HG03558 (cell line): ENCODE measurements around the gene RHOT1.
"Not testable (repeated sequence)": the region's sequence is repeated elsewhere in the genome, so short reads cannot be mapped to it uniquely, and the experiment has no call there.

Experiments used
- ATAC-seq: cut with Tn5 transposase; IDR thresholded peaks from one replicate; pipeline ENCODE4 v1.9.1; 2021; ENCODE audit warnings: moderate number of reproducible peaks; ENCODE audit not compliant: unreplicated experiment; ENCODE audit errors: extremely low read depth

RHOT1 gene

GRCh38 chr17:32142038-32142856 is at the start of gene RHOT1:
TSS of gene RHOT1 (plus strand) at chr17:32142502. CDS start at chr17:32142693, 191 bp downstream.
- peak; percentile 39 for ATAC-seq

GRCh38 chr17:32099686-32100085 is 42.6 kb upstream of the RHOT1 start:
- no peak for ATAC-seq

GRCh38 chr17:32100323-32100722 is 42.0 kb upstream of the RHOT1 start:
- ATAC-seq, result not testable (repeated sequence)

- ATAC-seq, result no peak
Measured at GRCh38 chr17:32100971-32101631, 41.2 kb upstream of the RHOT1 start.

- no peak for ATAC-seq
Measured at GRCh38 chr17:32102172-32102571, 40.1 kb upstream of the RHOT1 start.

- ATAC-seq, result no peak
Measured at GRCh38 chr17:32102646-32103186, 39.6 kb upstream of the RHOT1 start.

- ATAC-seq, result no peak
Measured at GRCh38 chr17:32103476-32104113, 38.7 kb upstream of the RHOT1 start.

GRCh38 chr17:32104158-32104557 is 38.1 kb upstream of the RHOT1 start:
- no peak for ATAC-seq

GRCh38 chr17:32106471-32106981 is 35.8 kb upstream of the RHOT1 start:
- ATAC-seq, result not testable (repeated sequence)

GRCh38 chr17:32107194-32107593 is 35.1 kb upstream of the RHOT1 start:
- not testable (repeated sequence) for ATAC-seq

GRCh38 chr17:32110596-32110995 is 31.7 kb upstream of the RHOT1 start:
- no peak for ATAC-seq

GRCh38 chr17:32111141-32111771 is 31.0 kb upstream of the RHOT1 start:
- no peak for ATAC-seq

GRCh38 chr17:32112416-32112815 is 29.9 kb upstream of the RHOT1 start:
- no peak for ATAC-seq

GRCh38 chr17:32114536-32114935 is 27.8 kb upstream of the RHOT1 start:
- ATAC-seq, result no peak

- not testable (repeated sequence) for ATAC-seq
Measured at GRCh38 chr17:32115546-32115945, 26.8 kb upstream of the RHOT1 start.

GRCh38 chr17:32116937-32117336 is 25.4 kb upstream of the RHOT1 start:
- ATAC-seq, result no peak

GRCh38 chr17:32117399-32117798 is 24.9 kb upstream of the RHOT1 start:
- ATAC-seq, result no peak

- ATAC-seq, result not testable (repeated sequence)
Measured at GRCh38 chr17:32118088-32118487, 24.2 kb upstream of the RHOT1 start.

GRCh38 chr17:32118835-32119234 is 23.5 kb upstream of the RHOT1 start:
- no peak for ATAC-seq

- no peak for ATAC-seq
Measured at GRCh38 chr17:32120141-32120540, 22.2 kb upstream of the RHOT1 start.
